ENCODE measurements around the gene CIT.

The CIT gene

GRCh38 chr12:119728444-119728745, 148.7 kb downstream of the CIT start:
- Histone ChIP-seq H3K4me3 (ENCODE audit: insufficient read length, low read depth) (no peak overlapping the region), H3K4me1 (ENCODE audit: insufficient read depth, insufficient read length) (no peaks in the 10 kb centered on the region), H3K36me3 (ENCODE audit: insufficient read depth, insufficient read length, low read length) (peaks cover 43% of the 10 kb centered on the region), H3K27me3 (ENCODE audit: insufficient read depth, insufficient read length) (no peaks in the 10 kb centered on the region), H3K9ac (ENCODE audit: insufficient read length, low read depth) (no peak overlapping the region), H3K9me3 (ENCODE audit: insufficient read depth, low read length) (no peaks in the 10 kb centered on the region)
- DNase-seq (ENCODE audit: low read depth, low spot score) = no peak
- TF ChIP-seq YY1 (IDR thresholded peaks at IDR 0.05; ENCODE audit: insufficient read depth, insufficient read length) = no peak
- no peak for TF ChIP-seq SUZ12 (IDR thresholded peaks at IDR 0.05; ENCODE audit: extremely low read depth, insufficient read depth, insufficient read length)
- TF ChIP-seq ZNF274 (IDR thresholded peaks at IDR 0.05; ENCODE audit: low read depth, low read length) = no peak

DNA sequence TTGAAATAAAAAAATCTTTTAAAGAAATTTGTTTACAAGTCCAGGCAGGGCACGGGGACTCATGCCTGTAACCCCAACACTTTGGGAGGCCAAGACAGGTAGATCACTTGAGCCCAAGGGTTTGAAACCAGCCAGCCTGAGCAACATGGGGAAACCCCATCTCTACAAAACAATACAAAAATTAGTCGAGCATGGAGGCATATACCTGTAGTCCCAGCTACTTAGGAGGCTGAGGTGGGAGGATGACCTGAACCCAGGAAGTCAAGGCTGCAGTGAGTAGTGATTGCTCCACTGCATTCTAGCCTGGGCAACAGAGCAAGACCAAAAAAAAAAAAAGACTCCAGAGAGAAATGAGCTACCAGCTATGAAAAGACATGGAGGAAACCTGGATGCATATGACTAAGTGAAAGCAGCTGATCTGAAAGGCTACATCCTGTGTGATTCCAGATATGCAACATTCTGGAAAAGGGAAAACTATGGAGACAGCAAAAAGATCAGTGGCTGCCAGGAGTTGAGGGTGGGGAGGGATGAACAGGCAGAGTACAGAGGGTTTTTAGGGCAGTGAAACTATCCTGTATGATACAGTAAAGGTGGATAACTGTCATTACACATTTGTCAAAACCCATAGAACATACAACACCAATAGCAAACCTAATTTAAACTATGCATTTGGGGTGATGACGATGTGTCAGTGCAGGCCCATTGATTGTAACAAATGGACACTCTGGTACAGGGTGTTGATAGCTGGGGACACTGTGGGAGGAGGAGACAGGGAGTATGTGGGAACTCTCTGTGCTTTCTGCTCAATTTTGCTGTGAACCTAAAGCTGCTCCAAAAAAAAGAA, 149.3 kb downstream of the CIT start:
- H3K9me3 ChIP-seq (ENCODE audit: insufficient read depth, low read length) = no peaks in the 10 kb centered on the region
- no peaks in the 10 kb centered on the region for H3K4me1 ChIP-seq (ENCODE audit: insufficient read depth, insufficient read length)
- TF ChIP-seq SUZ12 (IDR thresholded peaks at IDR 0.05; ENCODE audit: extremely low read depth, insufficient read depth, insufficient read length) (no peak), YY1 (IDR thresholded peaks at IDR 0.05; ENCODE audit: insufficient read depth, insufficient read length) (no peak), ZNF274 (IDR thresholded peaks at IDR 0.05; ENCODE audit: low read depth, low read length) (no peak)
- no peak for DNase-seq (ENCODE audit: low read depth, low spot score)
- no peak overlapping the region for H3K4me3 ChIP-seq (ENCODE audit: insufficient read length, low read depth)
- peaks cover 39% of the 10 kb centered on the region for H3K36me3 ChIP-seq (ENCODE audit: insufficient read depth, insufficient read length, low read length)
- no peaks in the 10 kb centered on the region for H3K27me3 ChIP-seq (ENCODE audit: insufficient read depth, insufficient read length)
- no peak overlapping the region for H3K9ac ChIP-seq (ENCODE audit: insufficient read length, low read depth)

- H3K36me3 ChIP-seq (ENCODE audit: insufficient read depth, insufficient read length, low read length) = peaks cover 39% of the 10 kb centered on the region
- no peak overlapping the region for H3K9ac ChIP-seq (ENCODE audit: insufficient read length, low read depth)
- no peaks in the 10 kb centered on the region for H3K27me3 ChIP-seq (ENCODE audit: insufficient read depth, insufficient read length)
- no peak for TF ChIP-seq ZNF274 (IDR thresholded peaks at IDR 0.05; ENCODE audit: low read depth, low read length)
- no peak for TF ChIP-seq SUZ12 (IDR thresholded peaks at IDR 0.05; ENCODE audit: extremely low read depth, insufficient read depth, insufficient read length)
- no peak for TF ChIP-seq YY1 (IDR thresholded peaks at IDR 0.05; ENCODE audit: insufficient read depth, insufficient read length)
- no peak overlapping the region for H3K4me3 ChIP-seq (ENCODE audit: insufficient read length, low read depth)
- H3K9me3 ChIP-seq (ENCODE audit: insufficient read depth, low read length) = no peaks in the 10 kb centered on the region
- no peaks in the 10 kb centered on the region for H3K4me1 ChIP-seq (ENCODE audit: insufficient read depth, insufficient read length)
- DNase-seq (ENCODE audit: low read depth, low spot score) = no peak
Measured at GRCh38 chr12:119725523-119725922, 151.6 kb downstream of the CIT start.

GRCh38 chr12:119721306-119721705, 155.8 kb downstream of the CIT start:
- DNase-seq (ENCODE audit: low read depth, low spot score) = no peak
- Histone ChIP-seq H3K36me3 (ENCODE audit: insufficient read depth, insufficient read length, low read length) (peaks cover 32% of the 10 kb centered on the region), H3K4me1 (ENCODE audit: insufficient read depth, insufficient read length) (no peaks in the 10 kb centered on the region), H3K9me3 (ENCODE audit: insufficient read depth, low read length) (no peaks in the 10 kb centered on the region), H3K27me3 (ENCODE audit: insufficient read depth, insufficient read length) (no peaks in the 10 kb centered on the region), H3K4me3 (ENCODE audit: insufficient read length, low read depth) (no peak overlapping the region), H3K9ac (ENCODE audit: insufficient read length, low read depth) (no peak overlapping the region)
- no peak for TF ChIP-seq ZNF274 (IDR thresholded peaks at IDR 0.05; ENCODE audit: low read depth, low read length)

DNA sequence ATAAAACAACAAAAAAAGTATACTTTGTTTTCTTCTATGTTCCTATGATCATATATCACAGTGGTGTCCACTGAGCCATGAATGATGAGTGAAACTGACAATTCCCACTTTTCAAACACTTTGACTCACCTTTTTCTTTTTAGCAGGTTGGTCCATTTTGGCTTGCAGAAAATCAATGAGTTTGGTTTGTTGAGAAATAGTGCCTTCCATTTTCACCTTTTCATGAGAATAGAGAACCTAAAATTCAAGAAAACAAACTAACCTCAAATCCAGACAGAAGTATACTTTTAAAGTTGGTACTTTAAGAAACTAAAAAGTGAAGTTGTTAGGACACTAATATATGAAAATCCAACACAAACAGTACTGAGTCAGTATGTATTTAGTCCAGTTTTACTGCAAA, 156.8 kb downstream of the CIT start:
- no peak overlapping the region for H3K4me3 ChIP-seq (ENCODE audit: insufficient read length, low read depth)
- no peaks in the 10 kb centered on the region for H3K9me3 ChIP-seq (ENCODE audit: insufficient read depth, low read length)
- no peaks in the 10 kb centered on the region for H3K27me3 ChIP-seq (ENCODE audit: insufficient read depth, insufficient read length)
- H3K9ac ChIP-seq (ENCODE audit: insufficient read length, low read depth) = no peak overlapping the region
- no peak for DNase-seq (ENCODE audit: low read depth, low spot score)
- peaks cover 29% of the 10 kb centered on the region for H3K36me3 ChIP-seq (ENCODE audit: insufficient read depth, insufficient read length, low read length)
- no peak for TF ChIP-seq ZNF274 (IDR thresholded peaks at IDR 0.05; ENCODE audit: low read depth, low read length)
- no peak for TF ChIP-seq YY1 (IDR thresholded peaks at IDR 0.05; ENCODE audit: insufficient read depth, insufficient read length)
- TF ChIP-seq SUZ12 (IDR thresholded peaks at IDR 0.05; ENCODE audit: extremely low read depth, insufficient read depth, insufficient read length) = no peak
- no peaks in the 10 kb centered on the region for H3K4me1 ChIP-seq (ENCODE audit: insufficient read depth, insufficient read length)

DNA sequence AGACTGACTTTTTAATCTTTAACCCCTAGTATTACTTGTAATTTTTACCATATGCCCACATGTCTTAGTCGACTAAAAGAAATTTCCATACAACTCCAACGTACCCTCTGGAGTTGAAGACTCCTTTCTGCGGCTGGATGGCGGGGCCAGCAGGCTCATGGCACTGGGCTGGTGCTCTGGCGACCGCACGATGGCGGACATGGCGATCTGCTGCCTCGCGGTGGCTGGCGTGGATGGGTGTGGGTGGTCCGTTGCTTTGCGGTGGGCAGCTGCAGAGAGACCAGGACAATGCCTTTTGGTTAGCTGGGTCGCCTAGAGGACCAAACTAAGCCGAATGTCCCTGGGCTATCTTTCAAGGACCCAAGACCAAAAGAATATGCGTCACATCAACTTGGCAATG, 159.0 kb downstream of the CIT start:
- Histone ChIP-seq H3K4me3 (ENCODE audit: insufficient read length, low read depth) (no peak overlapping the region), H3K9me3 (ENCODE audit: insufficient read depth, low read length) (0 out of 2 replicates have a peak, but pooled peaks cover 7% of the 10 kb centered on the region), H3K9ac (ENCODE audit: insufficient read length, low read depth) (no peak overlapping the region), H3K27me3 (ENCODE audit: insufficient read depth, insufficient read length) (no peaks in the 10 kb centered on the region), H3K4me1 (ENCODE audit: insufficient read depth, insufficient read length) (no peaks in the 10 kb centered on the region), H3K36me3 (ENCODE audit: insufficient read depth, insufficient read length, low read length) (peaks cover 45% of the 10 kb centered on the region)
- DNase-seq (ENCODE audit: low read depth, low spot score) = no peak
- TF ChIP-seq SUZ12 (IDR thresholded peaks at IDR 0.05; ENCODE audit: extremely low read depth, insufficient read depth, insufficient read length) (no peak), YY1 (IDR thresholded peaks at IDR 0.05; ENCODE audit: insufficient read depth, insufficient read length) (no peak), ZNF274 (IDR thresholded peaks at IDR 0.05; ENCODE audit: low read depth, low read length) (no peak)

GRCh38 chr12:119715268-119715620, 161.9 kb downstream of the CIT start:
- TF ChIP-seq SUZ12 (IDR thresholded peaks at IDR 0.05; ENCODE audit: extremely low read depth, insufficient read depth, insufficient read length) = no peak
- no peak for TF ChIP-seq ZNF274 (IDR thresholded peaks at IDR 0.05; ENCODE audit: low read depth, low read length)
- no peak for TF ChIP-seq YY1 (IDR thresholded peaks at IDR 0.05; ENCODE audit: insufficient read depth, insufficient read length)
- no peaks in the 10 kb centered on the region for H3K27me3 ChIP-seq (ENCODE audit: insufficient read depth, insufficient read length)
- H3K4me1 ChIP-seq (ENCODE audit: insufficient read depth, insufficient read length) = no peaks in the 10 kb centered on the region
- no peak overlapping the region for H3K9ac ChIP-seq (ENCODE audit: insufficient read length, low read depth)
- no peak for DNase-seq (ENCODE audit: low read depth, low spot score)
- peaks cover 63% of the 10 kb centered on the region for H3K36me3 ChIP-seq (ENCODE audit: insufficient read depth, insufficient read length, low read length)
- no peak overlapping the region for H3K4me3 ChIP-seq (ENCODE audit: insufficient read length, low read depth)
- H3K9me3 ChIP-seq (ENCODE audit: insufficient read depth, low read length) = 0 out of 2 replicates have a peak, but pooled peaks cover 7% of the 10 kb centered on the region
